Activated CD8-positive, alpha-beta memory T cell treated with anti-CD3 and anti-CD28 coated beads, Interleukin-2, amount 50 U/mL, for 24 hours (primary cell): ENCODE measurements around the gene GLTPD2.
"Not testable (repeated sequence)": the region's sequence is repeated elsewhere in the genome, so short reads cannot be mapped to it uniquely, and the experiment has no call there.

Experiments used
- DNase-seq: peaks from one replicate; pipeline ENCODE4 v3.0.0-alpha.2; 2020; ENCODE audit errors: extremely low read depth

GLTPD2 gene

GRCh38 chr17:4807605-4808377 is 19.0 kb downstream of the GLTPD2 start:
- DNase-seq = no peak

GRCh38 chr17:4808378-4808767 is 19.6 kb downstream of the GLTPD2 start:
- DNase-seq = no peak

DNA sequence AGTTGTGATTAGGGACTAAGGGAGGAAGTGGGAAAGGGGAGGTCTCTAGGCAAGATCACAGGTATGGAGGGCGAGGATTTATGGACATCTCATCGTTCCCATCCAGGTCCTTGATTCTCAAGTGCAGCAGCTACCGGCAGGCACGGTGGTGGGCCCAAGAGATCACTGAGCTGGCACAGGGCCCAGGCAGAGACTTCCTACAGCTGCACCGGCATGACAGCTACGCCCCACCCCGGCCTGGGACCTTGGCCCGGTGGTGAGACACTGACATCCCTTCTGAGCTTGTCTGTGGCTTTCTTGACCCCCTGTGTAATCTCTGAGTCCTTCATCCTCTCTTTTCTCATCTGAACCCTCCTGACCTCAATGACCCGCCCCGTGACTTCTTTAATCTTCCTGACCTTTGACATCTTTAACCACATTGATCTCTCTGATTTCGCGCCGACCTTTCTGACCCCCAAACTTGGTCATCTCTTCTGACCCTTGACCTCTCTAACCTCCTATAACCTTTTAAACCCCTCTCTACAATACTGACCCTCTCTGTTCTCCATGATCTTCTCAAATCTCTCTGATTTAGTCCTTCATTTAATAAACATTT is 22.0 kb downstream of the GLTPD2 start:
- no peak for DNase-seq

GRCh38 chr17:4811471-4811870 is 22.7 kb downstream of the GLTPD2 start:
- DNase-seq = no peak

GRCh38 chr17:4812690-4813089 is 23.9 kb downstream of the GLTPD2 start:
- DNase-seq = no peak

DNA sequence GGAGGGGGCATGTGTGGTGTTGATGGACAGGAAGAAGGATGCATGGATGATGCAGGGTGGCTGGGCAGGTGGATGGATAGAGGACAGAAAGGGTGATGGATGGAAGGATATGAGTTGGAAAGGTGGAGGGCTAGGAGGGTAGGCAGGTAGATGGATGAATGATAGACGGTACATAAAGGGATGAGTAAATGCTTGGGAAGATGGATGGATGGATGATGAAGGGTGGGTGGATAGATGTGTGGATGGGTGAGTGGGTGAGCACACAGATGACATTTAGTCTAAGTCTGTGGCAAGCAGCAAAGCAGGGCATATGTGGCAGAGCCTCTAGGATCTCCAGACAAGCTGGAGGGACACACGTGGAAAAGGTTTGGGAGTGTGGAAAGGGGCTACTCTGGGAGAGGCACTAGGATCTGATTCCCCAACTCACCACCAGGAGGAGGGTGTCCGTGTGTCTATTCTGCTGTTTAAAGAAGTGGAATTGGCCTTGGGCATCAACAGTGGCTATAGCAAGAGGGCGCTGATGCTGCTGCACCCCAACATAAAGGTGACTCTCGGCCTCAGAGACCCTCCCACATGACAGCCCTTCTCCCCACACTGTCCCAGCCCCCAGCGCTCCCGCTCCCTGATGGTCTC is 26.4 kb downstream of the GLTPD2 start:
- no peak for DNase-seq

DNA sequence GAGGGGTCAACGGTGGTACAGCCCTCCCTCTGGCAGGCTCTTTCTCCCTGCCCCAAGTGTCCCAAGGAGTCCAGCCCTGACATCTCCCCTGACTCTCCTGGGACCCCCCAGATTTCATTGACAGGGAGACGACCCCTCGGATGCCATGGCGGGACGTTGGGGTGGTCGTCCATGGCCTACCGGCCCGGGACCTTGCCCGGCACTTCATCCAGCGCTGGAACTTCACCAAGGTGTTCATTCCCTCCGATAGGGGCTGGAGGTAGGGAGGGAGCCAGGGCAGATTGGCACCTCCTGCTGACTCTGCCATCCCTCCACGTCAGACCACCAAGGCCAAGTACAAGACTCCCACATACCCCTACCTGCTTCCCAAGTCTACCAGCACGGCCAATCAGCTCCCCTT is 28.1 kb downstream of the GLTPD2 start:
- DNase-seq = no peak

- DNase-seq = no peak
Observed at GRCh38 chr17:4818276-4818675, 29.5 kb downstream of the GLTPD2 start.

GRCh38 chr17:4822835-4823234 is 34.1 kb downstream of the GLTPD2 start:
- DNase-seq = no peak

DNA sequence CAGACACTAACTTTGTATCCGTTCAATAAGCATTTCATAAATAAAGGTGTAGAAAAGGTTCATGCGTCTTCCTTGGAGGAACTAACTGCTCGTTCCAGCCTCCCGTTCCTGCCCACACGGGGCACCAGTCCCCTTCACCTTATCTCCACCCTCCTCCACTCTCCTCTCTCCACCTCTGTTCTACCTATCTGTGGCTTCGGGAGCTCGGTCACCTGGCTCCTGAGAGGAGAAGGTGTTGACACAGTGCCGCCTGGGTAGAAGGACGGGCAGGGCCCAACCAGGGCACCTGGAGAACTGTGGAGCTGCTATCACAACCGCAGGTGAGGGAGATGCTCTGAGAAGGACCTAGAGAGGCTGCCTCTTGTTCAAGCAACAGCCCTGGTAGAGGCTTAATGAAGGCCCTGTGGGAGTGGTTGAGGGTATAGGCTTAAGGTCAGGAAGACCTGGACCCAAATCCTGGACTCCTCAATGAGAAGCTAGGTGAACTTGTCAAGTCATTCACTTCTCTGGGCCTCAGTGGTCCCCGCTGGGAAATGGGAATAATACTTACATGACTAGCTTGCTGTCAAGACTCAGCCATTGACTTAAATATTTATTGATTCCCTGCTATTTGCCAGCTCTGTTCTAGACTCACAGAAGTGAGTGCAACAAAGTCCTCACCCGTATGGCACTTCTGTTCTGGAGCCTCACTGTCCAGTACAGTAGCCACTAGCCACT is 34.8 kb downstream of the GLTPD2 start:
- no peak for DNase-seq

GRCh38 chr17:4827399-4827798 is 38.6 kb downstream of the GLTPD2 start:
- no peak for DNase-seq

- DNase-seq = not testable (repeated sequence)
Observed at GRCh38 chr17:4832829-4833177, 44.0 kb downstream of the GLTPD2 start.

DNA sequence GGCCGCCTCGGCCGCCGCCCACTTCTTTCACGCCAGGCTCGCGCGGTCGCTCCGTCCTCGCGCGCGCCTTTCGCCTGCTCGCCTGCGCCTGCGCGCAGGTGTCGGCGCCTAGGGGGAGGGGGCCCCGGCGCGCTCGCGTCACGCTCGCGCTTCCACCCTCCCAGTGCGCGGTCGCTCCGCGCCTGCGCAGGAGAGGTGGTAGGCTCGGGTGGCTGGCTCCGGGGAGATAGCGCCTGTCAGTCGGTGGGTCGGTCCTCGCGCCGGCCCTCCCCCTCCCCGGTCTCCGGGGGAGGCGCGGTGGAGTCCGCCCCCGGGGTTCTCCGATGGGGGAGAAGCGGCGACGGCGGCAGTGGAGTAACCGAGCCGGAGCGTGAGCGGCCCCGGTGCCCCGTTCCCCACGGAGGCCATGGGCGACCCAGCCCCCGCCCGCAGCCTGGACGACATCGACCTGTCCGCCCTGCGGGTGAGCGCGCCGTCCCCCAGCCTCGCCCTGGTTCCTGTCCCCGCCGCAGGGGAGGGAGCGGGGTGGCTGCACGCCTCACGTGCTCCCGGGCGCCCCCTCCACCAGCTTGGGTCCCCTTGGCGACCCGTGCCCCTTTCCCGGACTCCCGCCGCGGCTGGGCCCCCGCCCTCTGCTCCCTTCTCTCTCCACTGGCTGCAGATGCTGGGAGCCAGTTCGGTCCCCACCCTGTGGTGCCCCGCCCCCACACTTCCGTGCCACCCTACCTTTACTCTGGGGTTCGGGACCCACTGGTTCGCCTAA is 44.6 kb downstream of the GLTPD2 start, which contains the start of gene MINK1:
TSS of gene MINK1 (plus strand) at position 163 of the 763 bp plus-strand sequence. CDS start at position 407, 244 bp downstream.
- peak; percentile 41 for DNase-seq

DNA sequence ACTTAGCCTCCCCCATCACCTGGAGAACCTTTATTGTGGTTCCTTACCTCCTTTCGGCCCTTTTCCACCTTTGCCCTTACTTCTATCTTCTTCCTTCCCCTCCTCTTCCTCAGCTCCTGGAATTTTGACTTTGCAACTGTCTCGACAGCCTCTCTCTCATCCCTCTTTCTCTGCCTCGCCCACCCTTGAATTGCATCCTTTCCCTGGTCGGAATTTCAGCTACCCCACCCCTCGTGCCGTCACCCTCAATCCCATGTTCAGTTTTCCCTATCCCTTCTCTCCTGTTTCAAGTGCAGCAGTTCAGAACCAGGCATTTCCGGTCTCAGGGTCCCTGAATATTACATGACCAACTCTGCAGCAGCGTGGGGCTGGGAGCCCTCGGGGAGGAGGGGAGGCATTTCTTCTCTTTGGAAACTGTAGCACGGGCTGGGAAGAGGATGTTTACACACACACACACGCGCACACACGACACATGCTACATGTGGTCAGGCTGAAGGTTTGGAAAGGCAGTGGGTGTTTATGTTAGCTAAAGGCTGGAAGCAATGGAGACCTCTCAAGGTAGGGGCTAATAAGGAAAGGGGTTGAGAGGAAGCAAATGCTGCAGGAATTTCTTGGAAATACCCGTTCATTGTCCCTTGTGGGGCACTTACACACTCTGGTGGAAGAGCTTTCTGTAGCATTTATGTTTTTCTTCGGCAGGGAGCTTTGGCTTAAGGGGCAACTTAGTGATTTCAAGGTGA is 45.3 kb downstream of the GLTPD2 start:
- no peak for DNase-seq

DNA sequence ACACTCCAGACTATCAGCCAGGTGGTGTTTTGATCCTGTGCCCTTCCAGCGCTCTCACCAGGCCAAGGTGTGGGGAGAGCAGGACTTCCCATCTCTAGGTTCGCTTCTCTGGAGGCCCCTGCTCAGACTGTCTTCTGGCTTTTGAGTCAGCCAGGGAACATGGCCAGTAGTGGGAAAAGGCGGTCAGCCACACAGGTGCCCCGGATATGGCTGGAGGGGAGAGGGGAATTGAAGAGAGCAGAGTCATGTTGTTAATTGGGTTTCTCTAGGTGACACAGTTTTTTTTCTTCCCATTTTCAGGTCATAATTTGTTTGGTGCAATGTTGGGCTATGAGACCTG is 45.9 kb downstream of the GLTPD2 start:
- DNase-seq = no peak

GRCh38 chr17:4836221-4836620 is 47.5 kb downstream of the GLTPD2 start:
- no peak for DNase-seq

- no peak for DNase-seq
Observed at GRCh38 chr17:4837471-4838308, 48.9 kb downstream of the GLTPD2 start.

GRCh38 chr17:4838309-4838785 is 49.6 kb downstream of the GLTPD2 start:
- no peak for DNase-seq

- DNase-seq = no peak
Observed at GRCh38 chr17:4839221-4839620, 50.5 kb downstream of the GLTPD2 start.
